Stimulated activated CD4-positive, alpha-beta T cell treated with anti-CD3 and anti-CD28 coated beads, TNF-alpha, amount 100 ng/mL, for 4 hours (primary cell): ENCODE results near the gene GGPS1.
A peak's percentile ranks its signal among the peaks of the same experiment; 100 is the strongest.
"Not testable (repeated sequence)": the region's sequence is repeated elsewhere in the genome, so short reads cannot be mapped to it uniquely, and the experiment has no call there.

Experiments
- DNase-seq, 3 experiments: peaks; one replicate each; pipeline ENCODE4 v3.0.0-alpha.2; 2020; ENCODE audit warnings: low read depth in 3 of 3

GGPS1 gene

DNA sequence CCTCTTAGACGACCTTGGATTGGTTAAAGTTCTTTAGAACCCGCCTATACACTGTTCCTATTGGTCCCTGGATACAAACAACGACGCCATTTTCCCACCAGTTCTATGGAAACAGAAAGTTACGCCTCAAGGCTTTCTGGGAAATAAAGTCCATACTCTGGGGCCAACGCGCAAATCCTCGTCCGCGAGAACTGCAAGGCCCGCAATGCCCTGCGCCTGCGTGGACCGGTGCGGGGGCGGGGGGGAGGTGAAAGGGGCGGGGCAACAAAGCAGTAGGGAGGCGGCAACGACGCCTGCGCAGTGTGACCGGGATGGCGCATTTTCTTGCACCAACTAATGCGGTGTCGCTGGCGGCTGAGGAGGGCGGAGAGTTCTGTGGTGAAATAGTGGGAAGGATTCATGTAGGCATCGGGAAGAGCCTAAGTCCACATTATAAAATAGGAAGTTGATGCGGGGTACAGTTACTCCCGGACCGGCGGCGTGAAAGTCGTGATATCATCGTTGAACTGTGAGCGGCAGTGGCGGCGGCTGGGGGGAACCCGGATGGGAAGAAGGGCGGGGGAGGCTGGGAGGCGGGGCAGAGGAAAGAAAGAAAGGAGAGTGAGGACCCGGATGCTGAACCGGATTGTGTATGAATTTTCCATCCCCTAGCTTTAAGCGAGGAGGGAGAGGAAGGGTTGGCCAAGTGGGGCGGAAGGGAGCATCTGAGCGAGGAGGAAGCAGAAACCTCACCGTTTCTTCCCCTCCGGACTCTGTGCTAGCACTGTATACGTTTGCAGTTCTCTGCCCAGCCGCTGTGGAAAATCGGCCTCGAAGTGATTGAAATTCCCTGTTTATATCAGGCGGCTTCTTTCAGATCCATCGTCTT, at the start of gene GGPS1:
GGPS1 (plus strand) TSS at position 300 of the 868 bp plus-strand sequence. CDS start 6,695 bp downstream, outside the sequence.
- peak; percentile 99 for DNase-seq

DNA sequence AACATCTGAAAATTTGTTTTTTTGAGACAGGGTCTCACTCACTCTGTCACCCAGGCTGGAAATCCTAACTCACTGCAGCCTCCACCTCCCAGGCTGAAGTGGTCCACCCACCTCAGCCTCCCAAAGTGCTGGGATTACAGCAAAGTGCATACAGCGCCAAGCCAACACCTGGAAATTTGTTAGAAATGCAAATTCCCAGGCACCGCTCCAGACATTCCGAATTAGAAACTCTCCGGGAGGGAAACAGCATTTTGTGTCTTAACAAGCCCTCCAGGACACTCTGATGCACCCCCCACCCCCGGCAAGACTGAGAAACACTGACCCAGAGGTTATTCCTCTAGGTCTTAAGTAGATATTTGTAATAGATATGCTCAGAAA, 49.5 kb upstream of the GGPS1 start:
- no peak for DNase-seq

DNA sequence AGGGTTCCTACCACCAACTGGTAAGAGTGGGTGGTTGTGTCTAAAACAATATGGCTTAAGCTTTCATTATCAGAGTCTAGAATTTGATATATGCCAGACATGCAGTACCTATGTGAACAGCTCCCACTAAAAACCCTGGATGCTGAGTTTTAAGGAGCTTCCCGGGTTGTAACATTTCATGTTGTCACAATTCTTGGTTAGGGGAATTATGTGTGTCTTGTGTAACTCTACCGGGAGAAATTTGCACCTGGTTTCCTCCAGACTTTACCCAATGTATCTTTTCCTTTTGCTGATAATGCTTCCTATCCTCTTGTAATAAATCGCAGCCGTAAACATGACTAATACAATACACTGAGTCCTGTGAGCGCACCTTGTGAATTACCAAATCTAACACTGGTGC, 48.7 kb upstream of the GGPS1 start:
- DNase-seq = no peak

DNA sequence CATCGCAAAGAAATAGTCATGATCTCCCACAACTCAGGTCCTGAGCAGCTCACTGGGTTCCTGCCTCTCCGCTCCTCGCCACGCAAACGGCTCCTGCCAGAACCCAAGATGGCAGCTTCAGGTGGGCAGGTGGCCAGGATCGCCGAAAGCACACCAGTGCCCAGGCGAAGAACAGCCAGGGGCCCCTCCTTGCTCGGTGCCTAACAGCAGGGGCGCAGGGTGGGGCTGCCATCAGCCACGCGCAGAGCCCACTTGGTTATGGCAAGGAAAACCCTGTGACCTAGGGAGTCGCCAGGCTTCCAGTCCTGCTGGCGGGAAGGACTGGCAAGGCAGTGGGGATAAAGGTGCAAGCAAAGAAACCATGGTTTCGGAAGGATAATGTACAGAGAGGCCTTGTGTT, 47.9 kb upstream of the GGPS1 start:
- no peak for DNase-seq

DNA sequence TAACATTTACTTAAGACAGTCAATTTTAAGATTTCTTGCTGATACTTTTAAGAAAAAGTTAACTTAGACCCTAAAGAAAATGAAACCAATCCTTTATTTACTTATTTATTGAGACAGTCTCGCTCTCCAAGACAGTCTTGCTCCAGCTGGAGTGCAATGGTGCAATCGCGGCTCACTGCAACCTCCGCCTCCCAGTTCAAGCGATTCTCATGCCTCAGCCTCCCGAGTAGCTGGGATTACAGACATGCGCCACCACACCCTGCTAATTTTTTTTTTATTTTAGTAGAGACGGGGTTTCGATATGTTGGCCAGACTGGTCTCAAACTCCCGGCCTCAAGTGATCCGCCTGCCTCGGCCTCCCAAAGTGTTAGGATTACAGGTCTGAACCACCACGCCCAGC, 44.7 kb upstream of the GGPS1 start:
- not testable (repeated sequence) for DNase-seq

DNA sequence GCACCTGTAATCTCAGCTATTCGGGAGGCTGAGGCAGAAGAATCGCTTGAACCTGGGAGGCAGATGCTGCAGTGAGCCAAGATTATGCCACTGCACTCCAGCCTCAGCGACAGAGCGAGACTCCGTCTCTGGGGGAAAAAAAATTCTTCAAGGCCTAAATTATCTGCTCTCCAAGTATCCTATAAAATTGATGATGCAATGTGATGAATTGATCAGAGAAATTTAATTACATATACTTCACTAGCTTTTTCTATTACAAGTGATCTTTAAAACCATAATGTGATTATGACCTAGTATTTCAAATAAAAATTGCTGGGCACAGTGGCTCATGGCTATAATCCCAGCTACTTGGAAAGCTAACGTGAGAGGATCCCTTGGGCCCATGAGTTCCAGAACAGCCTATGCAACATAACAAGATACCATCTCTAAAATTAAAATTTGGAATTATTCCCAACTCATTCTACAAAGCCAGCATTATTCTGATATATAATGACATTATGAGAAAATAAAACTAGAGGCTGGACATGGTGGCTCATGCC, 44.1 kb upstream of the GGPS1 start:
- DNase-seq = no peak

DNA sequence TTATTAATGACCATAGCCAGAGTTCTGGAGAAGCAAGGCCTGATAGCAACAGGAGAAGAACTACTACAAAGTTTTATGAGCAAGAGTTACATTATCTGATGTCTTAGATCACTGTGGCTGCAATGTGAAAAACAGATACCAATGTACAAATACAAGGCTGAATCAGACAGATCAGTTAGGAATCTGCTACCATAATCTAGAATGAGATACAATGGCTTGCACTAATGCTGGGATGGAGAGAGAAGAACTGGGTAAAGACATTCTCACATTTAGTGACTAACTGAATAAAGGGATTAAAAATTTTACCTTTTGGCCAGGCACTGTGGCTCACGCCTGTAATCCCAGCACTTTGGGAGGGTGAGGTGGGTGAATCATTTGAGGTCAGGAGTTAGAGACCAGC, 41.7 kb upstream of the GGPS1 start:
- DNase-seq = no peak

DNA sequence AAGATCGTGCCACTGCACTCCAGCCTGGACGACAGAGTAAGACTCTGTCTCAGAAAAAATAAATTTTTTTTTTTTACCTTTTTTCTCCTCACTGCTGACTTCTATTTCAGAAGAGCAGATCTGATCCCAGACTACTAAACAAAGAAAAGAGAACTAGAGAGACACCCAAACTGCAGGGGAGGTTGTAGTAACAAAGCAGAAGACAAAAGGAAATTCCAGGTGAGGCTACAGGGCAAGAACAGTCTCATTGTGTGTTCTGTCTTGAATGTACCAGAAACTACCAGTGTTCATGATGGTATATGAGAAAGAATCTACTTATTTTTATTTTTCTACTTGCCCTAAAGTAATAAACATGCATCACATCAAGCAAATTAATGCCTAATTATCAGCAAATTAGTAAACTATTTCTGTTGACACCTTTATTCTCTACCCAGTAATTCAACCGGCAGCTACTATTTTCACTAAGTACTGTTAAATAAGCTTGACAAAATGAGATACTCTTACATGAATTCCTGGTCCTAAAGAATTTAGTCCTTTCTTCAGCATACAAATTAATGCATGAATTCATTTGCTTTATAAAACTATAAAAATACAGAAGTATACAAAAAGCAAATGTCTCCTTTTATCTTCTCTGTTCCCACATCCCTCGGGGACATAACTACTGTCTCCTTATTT, 41.0 kb upstream of the GGPS1 start:
- no peak for DNase-seq

DNA sequence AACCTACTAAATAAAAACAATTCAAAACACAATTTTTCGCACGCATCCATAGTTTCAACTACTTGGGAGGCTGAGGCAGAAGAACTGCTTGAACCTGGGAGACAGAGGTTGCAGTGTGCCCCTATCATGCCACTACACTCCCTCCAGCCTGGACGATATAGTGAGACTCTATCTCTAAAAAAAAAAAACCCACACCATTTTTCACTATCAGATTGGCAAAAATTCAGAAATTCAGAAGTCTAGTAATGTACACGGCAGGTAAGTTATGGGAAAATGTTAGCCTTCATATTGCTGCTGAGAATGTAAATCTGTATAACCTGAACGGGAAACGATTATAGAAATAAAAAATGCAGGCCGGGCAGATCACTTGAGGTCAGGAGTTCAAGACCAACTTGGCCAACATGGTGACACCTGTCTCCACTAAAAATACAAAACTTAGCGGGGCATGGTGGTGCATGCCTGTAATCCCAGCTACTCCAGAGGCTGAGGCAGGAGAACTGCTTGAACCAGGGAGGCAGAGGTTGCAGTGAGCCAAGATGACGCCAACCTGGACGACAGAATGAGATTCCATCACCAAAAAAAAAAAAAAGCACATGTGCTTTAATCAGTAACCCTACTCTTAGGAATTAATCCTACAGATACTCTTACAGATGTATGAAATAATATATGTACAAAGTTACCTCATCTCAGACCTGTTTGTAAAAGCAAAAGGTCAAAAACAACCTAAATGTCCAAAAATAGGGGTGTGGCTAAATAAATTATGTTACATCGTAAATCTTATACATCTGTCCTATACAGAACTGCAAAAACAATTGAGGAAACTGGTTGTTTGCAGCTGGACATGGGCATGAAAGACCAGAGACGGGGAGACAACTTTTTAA, 38.3 kb upstream of the GGPS1 start:
- no peak for DNase-seq

DNA sequence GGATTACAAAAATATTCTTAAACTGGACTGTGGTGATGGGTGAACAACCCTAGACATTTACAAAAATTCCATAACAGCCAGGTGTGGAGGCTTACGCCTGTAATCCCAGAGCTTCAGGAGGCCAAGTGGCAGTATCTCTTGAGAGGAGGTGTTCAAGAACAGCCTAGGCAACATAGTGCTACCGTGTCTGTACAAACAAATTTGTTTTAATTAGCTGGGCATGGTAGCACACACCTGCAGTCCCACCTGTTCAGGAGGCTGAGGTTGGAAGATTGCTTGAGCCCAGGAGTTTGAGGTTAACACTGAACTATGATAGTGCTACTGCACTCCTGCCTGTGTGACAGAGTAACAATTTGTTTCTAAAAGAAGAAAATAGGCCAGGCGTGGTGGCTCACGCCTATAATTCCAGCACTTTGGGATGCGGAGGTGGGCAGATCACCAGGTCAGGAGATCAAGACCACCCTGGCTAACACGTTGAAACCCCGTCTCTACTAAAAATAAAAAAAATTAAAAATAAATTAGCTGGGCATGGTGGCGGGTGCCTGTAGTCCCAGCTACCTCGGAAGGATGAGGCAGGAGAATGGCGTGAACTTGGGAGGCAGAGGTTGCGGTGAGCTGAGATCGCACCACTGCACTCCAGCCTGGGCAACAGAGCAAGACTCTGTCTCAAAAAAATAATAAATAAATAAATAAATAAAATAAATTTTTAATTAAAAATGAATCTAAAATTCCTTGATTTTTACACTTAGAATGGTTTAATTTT, 37.4 kb upstream of the GGPS1 start:
- no peak for DNase-seq

DNA sequence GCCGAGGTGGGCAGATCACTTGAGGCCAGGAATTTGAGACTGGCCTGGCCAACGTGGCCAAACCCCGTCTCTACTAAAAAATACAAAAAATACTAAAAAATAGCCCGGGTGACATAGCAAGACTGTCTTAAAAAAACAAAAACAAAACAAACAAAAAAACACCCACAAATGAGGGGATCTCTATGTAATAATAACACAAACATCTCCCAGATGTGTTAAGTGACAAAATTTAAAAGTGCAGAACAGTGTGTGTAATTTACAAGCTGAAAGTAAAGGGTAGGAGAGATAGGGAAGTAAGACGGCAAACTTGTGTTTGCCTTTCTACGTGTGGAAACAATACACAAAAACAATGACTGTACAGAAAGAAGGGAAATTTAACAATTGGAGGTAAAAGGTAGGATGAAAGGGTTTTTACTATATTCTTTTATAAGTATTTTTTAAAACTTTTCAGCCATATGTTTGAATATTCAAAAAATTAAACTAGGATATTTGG, 36.7 kb upstream of the GGPS1 start:
- no peak for DNase-seq

DNA sequence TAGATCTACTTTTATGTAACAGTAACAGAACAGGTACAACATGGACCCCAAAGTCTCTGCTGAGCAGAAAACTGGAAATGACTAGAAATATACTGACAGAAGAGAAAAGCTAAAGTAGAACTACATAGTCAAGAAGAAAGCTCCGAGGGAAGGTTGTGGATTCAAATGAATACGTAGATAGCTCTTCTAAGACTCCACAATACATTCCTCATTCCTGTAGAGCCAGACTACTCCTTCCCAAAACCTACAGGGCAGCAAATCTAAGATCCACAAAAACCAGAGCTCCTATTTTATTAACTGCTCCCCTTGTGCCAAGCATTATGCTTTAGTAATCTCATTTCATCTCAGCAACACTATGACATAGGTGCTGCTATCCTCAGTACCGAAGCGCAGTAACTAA, 35.6 kb upstream of the GGPS1 start:
- DNase-seq = no peak

DNA sequence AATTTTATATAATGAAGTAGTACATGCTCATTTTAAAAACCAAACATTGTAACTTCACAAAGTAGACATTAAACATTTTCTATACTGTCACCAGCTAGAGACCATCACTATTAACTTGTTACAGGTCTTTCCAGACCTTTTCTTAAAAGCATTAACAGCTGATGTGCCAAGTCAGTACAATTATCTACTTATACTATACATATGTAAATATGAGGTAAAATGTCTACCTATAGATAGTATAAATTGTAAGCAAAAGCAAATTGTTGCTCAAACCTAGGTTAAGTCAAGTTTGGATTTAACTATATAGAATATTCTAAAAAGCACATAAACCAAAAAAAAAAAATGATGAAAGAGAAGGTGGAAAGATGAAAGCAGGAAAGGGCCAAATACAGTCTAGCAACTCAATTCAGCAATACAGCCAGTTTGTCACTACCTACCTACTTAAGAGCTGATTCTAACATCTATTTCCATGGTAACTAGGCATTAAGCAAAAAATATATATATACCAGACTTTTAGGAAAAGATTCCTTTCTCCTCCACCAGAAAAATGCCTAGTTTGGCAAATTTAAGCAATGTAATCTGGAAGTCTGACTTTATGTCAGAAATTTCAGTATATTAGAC, 34.9 kb upstream of the GGPS1 start:
- DNase-seq = no peak

DNA sequence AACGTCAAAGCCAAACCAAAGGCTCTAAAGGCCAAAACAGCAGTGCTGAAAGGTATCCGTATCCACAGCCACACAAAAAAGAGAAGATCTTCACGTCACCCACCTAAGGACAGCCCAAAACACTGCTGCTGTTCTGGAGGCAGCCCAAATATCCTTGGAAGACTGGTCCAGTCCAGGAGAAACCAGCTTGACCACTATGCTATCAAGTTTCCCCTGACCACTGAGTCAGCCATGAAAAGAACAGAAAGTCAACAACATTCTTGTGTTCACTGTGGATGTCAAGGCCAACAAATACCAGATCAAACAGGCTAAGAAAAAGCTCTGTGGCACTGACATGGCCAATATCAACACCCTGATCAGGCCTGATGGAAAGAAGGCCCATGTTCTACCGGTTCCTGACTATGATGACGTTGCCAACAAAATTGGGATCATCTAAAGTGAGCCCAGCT, 32.4 kb upstream of the GGPS1 start:
- DNase-seq = no peak

DNA sequence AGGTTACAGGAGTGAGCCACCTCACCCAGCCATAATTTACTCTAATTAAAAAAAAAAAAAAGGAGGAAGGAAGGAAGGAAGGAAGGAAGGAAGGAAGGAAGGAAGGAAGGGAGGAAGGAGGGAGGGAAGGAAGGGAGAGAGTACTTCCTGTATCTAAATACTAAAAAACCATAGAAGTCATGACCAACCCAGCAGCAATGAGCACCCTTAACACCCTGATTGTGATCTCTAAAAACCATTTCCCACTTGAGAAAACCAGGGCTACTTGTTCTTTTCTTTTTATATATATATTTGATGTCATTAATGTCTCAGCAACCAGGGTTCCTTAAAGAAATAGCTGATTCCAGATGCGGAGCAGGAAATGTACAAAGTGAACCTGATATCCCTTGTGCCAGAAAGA, 31.6 kb upstream of the GGPS1 start:
- no peak for DNase-seq

DNA sequence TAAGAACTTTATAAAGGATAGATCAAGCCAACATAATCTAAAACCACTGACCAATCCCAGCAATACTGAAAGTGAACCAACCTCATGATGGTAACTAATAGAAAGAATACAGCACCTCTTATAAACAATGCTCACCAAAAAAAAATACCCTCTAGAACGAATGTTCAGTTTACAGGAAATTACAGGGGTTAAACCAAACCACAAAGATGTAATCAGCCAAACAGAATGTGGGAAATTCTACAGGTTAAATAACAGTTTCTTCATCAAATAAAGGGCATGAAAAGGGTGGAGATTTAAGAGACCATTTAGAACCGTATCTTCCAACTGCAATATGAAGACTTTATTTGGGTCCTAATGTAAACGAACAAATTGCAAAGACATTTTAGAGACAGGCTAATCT, 30.8 kb upstream of the GGPS1 start:
- DNase-seq = no peak

DNA sequence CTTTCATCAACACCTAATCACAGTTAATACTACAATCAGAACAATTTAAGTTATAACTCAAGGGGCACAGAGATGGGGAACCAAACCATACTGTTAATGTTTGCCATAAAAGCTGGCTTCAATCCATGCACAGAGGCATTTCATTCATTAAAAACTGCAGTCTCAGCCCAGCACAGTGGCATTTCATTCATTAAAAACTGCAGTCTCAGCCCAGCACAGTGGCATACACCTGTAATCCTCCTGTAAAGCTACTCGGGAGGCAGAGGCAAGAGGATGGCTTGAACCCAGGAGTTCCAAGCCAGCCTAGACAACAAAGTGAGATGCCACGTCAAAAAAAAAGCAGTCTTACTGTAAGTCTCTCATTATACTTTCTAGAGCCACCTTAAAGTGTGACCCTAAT, 29.6 kb upstream of the GGPS1 start:
- no peak for DNase-seq

DNA sequence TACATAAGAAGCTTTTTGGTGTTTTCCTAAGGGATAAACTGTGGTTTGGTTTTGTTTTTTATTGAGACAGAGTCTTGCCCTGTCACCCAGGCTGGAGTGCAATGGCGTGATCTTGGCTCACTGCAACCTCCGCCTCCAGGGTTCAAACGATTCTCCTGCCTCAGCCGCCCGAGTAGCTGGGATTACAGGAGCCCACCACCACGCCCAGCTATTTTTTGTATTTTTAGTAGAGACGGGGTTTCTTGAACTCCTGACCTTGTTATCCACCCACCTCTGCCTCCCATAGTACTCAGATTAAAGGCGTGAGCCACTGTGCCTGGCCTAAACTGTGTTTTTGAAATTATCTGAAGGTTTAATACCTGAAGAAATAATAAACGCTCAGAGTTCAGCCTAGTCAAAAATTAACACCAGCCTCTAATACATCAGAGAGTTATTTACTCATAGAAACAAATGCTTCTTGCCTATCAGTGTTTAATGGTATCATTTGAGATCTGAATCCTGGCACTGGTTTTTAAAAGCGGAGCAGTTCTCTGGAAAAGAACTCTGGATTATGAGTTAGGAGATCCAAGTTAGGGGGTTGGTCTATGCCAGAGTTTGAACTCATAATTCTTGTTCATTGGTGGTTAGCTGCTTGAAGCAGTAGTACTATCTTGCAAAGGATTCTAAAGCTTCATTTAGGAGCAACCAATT, 29.1 kb upstream of the GGPS1 start:
- no peak for DNase-seq

DNA sequence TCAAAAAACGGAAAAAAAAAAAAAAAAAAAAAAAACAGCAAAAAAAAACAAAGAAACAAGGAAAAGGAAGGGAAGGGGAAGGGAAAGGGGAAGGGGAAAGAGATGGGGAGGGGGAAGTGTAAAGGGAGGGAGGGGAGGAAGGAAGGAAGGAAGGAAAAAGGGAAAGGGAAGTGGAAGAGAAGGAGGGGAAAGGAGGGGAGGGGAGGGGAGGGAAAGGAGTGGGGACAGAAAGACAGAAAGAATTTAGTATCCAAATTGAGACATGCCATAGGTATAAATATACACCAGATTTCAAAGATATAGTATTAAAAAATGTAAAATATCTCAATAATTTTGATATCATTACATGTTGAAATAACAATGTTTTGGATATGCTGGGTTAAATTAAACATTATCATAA, 26.2 kb upstream of the GGPS1 start:
- no peak for DNase-seq
